Stimulated activated CD8-positive, alpha-beta memory T cell treated with anti-CD3 and anti-CD28 coated beads, Interleukin-2, amount 100 ng/mL, for 48 hours (primary cell): ENCODE results near the gene TMOD3.

Experiments
- DNase-seq, 2 donors: peaks; one replicate each; pipeline ENCODE4 v3.0.0-alpha.2; 2020; ENCODE audit warnings: low read depth in 2 of 2

Gene TMOD3

GRCh38 chr15:51828621-51829375, 655 bp upstream of the TMOD3 start:
- no peak for DNase-seq

DNA sequence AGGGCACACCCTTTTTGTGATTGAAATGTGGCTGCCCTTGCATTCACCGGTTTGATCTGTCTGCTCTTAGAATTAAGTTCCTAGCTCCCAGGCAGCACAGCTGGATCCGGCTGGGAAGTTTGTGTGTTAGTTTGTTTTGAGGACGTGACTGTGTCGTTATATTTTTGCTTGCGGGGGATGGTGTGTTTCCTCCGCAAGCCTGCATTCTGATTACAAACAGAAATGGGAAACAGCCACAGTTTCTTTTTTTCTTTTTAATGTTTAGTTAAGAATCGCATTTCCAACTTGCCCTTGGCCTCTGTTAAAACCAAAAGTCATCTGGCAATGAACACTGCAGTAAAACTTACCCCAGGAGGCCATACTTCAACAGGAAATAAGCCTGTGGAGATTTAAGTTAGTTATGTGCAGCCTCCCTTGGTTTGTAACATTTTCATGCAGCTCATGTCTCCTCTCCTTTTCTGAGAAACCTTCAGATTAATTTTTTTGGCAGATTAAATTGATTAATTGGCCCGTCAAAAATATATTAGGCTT, 888 bp downstream of the TMOD3 start:
- no peak for DNase-seq

- DNase-seq = no peak
Measured at GRCh38 chr15:51833772-51834171, 4.3 kb downstream of the TMOD3 start.

DNA sequence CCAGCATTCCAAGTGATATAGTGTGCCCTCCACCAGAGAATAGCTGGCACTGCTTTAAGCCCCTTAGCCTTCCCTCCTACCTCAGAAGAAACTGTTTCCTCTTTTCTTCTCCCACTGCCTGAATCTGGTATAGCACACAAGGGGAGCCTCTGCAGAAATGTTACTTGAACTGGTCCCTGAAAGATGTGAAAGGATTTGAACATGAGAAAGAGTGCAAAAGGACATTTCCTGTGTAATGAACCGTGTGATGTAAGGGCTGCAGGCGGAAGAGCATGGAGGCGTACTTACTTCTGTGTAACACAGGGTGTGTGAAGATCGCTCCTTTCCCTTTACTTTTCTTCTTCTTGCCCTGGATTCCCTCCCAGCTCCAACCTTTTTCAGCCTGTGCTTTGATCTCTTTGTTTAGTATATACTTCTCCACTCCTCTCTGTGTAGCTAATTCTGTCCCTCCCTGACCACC, 8.4 kb downstream of the TMOD3 start:
- DNase-seq = no peak

DNA sequence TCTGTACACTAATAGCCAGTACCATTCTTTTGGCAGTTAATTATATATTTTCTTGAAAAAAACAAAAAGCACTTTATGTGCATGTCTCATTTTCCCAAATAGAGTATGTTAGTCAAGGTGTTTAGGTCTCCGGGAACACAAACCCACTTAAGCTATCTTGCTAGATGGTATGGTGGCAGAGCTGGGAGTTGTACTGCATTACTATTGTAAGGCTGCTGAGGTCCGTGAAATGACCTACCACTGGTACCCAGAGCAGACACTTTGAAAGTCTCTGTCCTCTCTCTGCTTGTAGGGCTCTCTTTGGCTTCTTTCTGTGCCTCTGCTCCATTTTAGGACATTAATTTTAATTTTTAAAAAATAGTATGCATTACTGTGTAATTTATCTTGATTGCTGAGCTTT, 8.8 kb downstream of the TMOD3 start:
- no peak for DNase-seq

DNA sequence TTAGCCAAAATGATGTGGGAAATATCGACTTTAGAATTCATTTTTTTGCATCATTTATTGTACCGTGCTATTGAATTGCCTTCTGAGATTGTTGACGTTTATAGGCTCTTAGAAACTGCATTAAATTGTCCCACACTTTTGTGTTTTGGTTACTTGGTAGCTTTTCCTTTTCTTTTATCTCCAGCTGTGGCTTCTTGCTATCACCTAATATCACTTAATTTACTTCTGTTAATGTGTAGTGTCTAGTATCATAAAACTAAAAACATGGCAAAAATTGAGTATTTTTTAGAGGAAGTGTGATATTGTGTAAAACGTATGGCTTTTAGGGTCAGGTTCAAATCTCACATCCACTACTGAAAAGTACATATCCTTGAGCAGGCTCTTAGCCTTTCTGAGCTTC, 11.2 kb downstream of the TMOD3 start:
- DNase-seq = no peak

GRCh38 chr15:51841406-51842040, 12.1 kb downstream of the TMOD3 start:
- no peak for DNase-seq

GRCh38 chr15:51842265-51842664, 12.8 kb downstream of the TMOD3 start:
- DNase-seq = no peak

DNA sequence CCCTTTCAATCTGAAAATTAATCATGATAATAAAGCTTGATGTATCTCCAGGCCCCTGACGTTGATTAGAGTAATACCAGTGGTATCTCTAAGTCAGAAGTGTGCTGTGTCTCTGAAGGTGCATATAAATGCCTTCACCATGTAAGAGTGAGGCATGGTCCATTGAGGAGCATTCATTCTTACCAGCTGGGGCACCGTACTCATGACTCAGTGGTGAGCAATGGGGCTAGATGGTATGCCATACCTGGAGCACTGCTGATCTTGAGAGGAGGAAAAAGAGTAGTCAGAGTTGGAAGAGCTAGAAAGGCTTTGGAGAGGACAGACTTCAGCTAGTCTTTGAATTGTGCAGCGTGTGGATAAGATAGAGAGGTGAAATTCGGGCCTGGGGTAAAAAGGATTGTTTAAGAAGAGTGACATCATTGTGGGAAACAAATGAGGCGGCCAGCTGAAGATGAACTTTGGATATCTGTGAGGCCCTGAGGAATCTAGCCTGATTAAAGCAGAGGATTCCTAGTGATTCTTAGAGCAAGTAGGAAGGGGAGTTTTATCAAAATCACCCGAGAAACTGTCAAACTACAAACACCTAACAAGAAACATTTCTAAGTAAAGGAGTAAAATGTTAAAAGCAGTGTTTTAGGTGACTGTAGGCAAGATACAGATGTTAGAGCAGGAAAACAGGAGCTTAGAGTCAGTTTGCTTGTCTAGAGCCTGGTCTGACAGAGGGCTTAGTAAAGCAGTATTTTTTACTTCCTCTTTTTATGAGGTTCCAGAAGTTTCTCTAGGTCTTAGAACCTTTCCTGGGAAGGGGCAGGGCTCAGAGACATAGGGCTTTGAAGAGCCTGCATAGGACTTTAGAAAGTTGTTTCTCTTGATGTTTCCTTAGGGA, 13.6 kb downstream of the TMOD3 start:
- no peak for DNase-seq

DNA sequence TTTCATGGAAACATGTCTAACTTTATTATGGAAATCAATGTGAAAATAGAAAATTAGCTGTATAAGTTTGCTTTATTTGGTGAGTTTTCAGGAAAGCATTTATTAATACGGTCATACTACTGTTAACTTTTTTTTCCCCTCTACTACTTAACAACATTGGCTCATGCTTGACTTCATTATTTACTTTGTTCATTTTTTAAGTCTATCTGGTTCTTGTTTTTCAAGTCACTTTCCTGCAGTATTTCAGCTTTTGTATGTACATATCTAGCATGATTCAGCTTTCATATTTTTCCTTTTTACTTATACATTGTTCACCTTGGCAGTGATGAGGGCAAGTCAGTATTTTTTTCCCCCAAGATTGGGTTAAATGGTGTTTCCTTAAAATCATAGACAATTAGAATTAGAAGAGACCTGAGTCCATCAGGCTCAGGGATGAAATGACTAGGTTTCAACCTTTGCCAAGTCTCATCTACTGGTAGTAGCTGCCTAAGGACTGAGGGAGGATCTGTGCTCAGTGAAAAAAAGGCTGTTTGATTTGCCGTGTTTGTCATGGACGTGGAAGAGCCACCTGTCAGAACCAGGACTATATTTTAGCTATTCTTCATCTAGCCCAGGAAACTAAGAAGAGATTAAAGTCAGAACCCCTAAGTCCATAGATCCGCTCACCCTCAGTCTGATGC, 15.4 kb downstream of the TMOD3 start:
- no peak for DNase-seq

- no peak for DNase-seq
Measured at GRCh38 chr15:51846066-51846462, 16.6 kb downstream of the TMOD3 start.

DNA sequence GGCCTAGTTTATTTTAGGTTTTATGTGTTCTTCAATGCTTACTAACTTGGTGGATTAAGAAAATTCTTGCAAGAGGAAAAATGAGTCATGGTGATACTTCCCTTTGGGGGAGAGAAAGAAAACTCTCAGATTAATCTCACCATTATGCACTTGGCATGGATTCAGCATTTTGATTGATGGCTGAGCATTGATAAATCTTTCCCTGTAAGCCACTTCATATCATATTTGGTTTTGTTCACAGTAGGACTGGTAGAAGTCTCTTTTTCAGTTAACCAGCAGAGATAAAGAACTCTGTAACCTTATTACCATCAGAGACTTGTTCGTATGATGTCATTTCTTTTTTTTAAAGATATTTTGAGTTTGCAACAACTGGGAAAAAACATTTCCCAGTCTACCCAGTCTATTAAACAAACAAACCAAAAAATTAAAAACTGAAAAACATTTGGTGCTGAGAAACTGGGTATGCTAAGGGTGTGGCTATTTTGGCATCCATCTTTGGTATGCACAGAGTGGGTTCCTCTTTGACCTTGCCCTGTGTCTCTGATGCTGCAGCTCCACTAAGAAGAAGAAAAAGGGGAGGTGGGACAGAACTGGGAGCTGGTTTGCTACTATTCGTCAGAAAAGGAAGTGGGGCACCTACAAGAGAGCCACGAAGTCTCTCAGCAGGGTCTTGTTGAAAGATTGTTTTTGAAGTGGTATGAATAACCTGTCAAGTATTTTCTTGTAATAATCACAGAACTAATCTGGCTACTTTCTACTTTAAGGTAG, 17.2 kb downstream of the TMOD3 start:
- no peak for DNase-seq

GRCh38 chr15:51848811-51849210, 19.4 kb downstream of the TMOD3 start:
- DNase-seq = no peak

GRCh38 chr15:51849860-51850259, 20.4 kb downstream of the TMOD3 start:
- no peak for DNase-seq

DNA sequence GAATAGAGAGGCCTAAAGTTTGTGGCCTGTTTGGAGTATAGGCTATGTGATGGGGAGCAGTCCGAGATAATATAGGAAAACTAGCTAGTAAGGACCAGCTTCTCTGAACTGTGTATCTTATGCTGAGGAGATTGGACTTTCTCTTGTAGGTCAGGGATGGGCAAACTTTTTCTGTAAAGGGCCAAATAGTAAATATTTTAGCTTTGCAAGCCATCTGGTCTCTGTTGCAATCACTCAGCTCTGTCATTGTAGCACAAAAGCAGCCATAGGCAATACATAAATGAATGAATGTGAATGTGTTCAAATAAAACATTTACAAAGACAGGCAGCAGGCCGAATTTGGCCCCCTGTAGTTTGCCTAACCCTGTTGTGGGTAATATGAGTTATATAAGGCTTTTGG, 24.5 kb downstream of the TMOD3 start:
- DNase-seq = no peak

- DNase-seq = no peak
Measured at GRCh38 chr15:51855612-51856011, 26.2 kb downstream of the TMOD3 start.

DNA sequence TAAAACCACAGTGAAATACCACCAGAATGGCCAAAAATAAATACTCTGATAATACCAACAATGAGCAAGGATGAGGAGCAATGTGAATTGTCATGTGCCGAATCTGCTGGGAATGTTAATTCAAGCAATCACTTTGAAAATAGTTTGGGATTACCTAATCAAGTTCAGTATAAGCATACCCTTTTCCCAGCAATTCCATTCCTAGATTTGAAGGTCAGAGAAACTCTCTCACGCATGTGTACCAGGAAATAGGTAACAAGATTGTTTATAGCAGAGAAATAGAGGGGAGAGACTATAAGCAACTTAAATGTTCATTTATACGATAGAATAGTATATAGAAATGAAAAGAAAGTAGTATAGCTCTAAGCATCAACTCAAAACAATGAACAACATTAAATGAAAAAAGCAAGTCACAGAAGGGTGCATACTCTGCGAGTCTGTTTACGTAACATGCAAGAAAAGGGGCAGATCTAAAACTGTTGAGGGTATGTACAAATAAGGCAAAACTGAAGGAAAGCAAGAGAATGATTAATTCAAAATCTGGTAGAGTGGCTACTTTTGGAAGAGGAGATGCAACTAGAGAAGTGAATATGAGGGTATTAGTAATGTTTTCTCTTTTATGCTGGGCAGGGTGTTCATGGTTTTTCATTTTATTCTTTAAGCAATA, 27.4 kb downstream of the TMOD3 start:
- DNase-seq = no peak

- peak; percentile 20 to 39 for DNase-seq
Measured at GRCh38 chr15:51861557-51862359, 32.3 kb downstream of the TMOD3 start.

- DNase-seq = no peak
Measured at GRCh38 chr15:51863131-51863530, 33.7 kb downstream of the TMOD3 start.
